GM12872 (cell line): ENCODE results near the gene XG.

Source experiments
- CTCF ChIP-seq: IDR thresholded peaks from 3 replicates; pipeline ENCODE4 v1.5.1; 2011; ENCODE audit warnings: low read depth, mild to moderate bottlenecking, low read length, moderate library complexity; ENCODE audit not compliant: insufficient read depth

Gene XG

GRCh38 chrX:2767631-2768455, 16.0 kb downstream of the XG start:
- TF ChIP-seq CTCF: no peak

GRCh38 chrX:2769615-2770014, 17.8 kb downstream of the XG start:
- no peak for TF ChIP-seq CTCF

GRCh38 chrX:2774057-2774456, 22.2 kb downstream of the XG start:
- no peak for TF ChIP-seq CTCF

- no peak for TF ChIP-seq CTCF
Observed at GRCh38 chrX:2774776-2775175, 22.9 kb downstream of the XG start.

GRCh38 chrX:2781226-2781571, 29.4 kb downstream of the XG start:
- TF ChIP-seq CTCF: no peak

GRCh38 chrX:2781698-2782097, 29.9 kb downstream of the XG start:
- TF ChIP-seq CTCF: no peak

- TF ChIP-seq CTCF: no peak
Observed at GRCh38 chrX:2782171-2782570, 30.3 kb downstream of the XG start.

GRCh38 chrX:2782778-2783177, 30.9 kb downstream of the XG start:
- TF ChIP-seq CTCF: no peak
